ENCODE measurements around the gene MMP27.

Gene MMP27

DNA sequence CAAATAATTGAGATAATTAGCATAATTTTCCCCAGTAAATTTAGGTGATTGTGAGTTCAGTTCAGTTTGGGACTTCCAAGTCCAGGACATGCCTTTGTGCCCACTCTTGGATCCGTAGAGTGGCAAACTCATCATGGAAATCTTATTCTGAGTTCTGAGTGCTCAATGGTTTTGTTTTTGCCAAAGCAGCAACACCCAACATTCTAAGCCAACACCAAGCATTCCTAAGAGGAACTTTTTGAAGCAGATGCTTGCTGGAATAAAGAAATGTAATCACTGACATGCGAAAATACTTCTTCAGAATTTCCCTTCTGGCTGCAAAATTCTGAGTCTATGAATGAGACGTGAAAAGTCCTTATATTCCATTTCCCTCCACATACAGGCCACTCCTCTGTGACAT is 10.4 kb downstream of the MMP27 start:
- DNase-seq (ENCODE audit: low read depth), result no peak

DNA sequence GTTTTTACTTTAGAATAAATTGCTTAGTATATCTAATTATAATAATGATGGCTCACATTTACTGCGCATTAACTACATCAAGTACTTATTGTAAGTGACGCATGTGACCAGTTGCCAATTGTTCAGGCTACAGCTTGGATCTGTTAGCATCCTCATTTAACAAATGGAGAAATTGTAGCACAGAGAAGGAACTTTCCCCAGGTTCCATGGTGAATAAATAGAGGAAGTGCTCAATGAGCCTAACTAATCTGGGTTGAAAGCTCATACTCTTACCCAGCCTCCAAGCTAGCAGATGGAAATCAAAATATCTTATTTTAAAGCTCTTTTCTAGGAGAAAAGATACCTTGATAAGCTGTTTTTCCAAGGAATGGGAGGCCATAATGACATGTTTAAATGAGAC is 19.8 kb downstream of the MMP27 start:
- DNase-seq (ENCODE audit: low read depth), result no peak

DNA sequence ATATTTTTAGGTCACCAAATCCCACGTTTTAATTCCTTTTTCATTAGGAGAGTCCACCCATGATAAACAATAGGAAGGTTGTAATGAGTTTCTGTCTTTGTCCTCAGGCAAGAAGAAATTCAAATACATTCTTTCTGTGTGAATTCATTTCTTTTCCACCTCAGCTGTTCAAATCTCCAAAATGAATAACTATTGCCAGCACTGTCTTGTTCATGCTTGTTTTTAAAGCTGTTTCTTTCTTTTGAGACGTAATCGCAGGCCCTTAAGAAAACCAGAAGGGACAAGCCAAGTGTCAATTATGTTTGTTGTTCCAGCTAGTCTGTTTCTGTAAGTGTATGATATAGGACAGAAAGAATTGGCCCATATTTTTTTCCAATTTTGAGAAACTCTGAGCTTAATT is 20.2 kb downstream of the MMP27 start:
- DNase-seq (ENCODE audit: low read depth), result no peak

DNA sequence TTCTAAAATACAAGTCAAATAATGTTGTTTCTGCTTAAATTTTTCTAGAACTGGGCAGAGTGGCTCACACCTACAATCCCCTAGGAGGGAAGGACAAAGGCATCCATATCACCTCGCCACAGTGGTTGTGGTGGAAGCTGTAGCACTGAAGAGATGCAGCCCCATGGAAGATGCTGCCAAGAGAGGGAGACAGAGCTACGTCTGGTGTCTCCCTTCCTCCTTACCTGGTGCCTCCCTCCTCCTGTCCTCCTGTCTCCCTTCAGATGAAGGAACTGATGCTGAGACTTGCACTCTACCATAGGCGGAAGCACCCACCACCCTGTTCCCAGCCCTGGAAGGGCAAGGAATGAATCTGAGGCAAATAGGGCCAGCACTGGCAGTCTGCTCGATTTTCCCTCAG is 22.3 kb downstream of the MMP27 start:
- no peak for DNase-seq (ENCODE audit: low read depth)

DNA sequence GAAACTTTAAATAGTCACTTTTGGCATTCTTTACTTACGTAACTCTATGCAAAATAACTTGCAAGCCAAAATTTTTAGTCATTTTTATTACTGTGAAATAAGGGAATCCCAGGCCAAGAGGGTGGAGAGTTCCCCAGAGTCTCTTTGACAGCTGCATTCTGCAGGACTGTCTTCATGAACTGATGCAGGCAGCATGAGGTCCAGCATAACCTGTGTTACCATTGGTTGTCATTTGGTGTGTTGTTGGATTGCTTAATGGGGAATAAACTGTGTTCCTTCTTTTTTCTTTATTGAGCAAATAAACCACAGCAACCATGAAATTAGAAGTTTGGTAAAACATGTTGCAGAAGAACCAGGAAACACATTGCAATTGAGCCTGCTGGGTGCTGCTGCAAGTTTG is 24.6 kb downstream of the MMP27 start:
- peak; percentile 32 for DNase-seq (ENCODE audit: low read depth)

DNA sequence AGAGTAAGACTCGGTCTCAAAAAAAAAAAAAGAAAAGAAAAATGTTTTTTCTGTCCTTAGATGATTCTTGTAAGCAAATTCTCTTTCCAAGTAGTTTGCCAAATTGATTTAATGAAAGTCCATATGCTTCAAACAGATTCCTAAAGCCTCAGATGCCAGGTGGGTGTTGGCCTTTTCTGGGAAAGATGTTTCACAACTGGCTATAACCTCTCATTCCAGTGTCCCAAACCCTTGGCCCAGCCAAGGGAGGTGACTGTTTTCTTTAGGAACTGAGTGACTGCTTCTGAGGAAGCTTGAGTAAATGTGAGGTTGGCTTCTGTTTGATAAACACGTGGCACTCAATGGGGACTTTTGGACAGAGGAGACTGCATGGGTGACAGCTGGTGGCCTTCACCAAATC is 27.5 kb downstream of the MMP27 start:
- no peak for DNase-seq (ENCODE audit: low read depth)

DNA sequence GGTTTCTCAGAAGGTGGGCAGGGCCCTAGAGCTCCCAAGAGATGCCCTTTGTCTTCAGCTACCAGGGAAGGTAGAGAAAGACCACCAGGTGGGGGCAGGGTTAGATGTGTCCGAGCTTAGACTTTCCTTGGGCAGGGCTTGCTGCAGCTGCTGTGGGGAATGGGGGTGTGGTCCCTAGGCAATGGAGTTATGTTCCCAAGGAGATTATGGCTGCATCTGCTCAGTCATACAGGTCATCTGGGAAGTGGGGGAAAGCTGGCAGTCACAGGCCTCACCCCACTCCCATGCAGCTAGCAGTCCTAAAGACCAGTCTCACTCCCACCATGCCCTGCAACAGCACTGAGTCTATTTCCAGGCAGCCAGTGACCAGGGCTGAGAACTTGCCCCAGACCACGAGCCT is 29.5 kb downstream of the MMP27 start:
- DNase-seq (ENCODE audit: low read depth), result no peak

DNA sequence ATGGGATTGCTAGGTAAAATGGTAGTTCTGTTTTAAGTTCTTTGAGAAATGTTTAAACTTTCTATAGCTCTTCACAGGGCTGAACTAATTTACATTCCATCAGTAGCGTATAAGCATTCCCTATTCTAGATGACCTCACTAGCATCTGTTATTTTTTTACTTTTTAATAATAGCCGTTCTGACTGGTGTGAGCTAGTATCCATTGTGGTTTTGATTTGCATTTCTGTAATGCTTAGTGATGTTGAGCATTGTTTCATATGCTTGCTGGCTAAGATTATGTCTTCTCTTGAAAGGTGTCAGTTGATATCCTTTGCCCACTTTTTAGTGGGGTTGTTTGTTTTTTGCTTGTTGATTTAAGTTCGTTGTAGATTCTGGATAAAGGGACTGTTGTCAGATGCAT is 35.9 kb downstream of the MMP27 start:
- no peak for DNase-seq (ENCODE audit: low read depth)

DNA sequence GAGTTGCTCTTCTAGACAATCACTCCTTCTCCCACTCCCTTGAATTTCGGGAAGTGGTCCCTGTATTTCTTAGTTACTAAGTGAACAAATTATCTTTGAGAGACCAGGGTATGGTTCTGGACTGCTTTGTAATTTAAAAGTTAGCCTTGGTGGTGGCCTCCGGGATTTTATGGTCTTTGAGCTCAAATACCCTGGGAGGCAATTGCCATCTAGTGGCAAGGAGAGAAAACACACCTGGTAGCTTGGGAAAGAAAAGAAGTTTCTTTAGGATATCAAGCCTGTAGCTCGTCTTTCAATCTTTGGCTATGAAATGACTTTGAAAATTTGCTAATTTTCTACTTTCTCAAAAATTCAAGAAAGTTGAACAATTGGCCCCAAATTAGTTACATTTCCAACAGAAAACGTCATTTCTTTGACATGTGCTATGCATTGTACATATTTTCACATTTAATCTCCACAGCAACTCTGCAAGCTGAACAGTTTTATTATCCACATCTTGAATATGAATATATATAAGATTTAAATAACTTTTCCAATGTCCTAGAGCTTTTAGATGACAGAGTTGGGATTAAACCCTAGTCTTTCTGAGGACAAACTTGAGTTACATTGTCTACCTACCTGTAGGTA is 39.1 kb downstream of the MMP27 start:
- DNase-seq (ENCODE audit: low read depth), result peak; percentile 31

DNA sequence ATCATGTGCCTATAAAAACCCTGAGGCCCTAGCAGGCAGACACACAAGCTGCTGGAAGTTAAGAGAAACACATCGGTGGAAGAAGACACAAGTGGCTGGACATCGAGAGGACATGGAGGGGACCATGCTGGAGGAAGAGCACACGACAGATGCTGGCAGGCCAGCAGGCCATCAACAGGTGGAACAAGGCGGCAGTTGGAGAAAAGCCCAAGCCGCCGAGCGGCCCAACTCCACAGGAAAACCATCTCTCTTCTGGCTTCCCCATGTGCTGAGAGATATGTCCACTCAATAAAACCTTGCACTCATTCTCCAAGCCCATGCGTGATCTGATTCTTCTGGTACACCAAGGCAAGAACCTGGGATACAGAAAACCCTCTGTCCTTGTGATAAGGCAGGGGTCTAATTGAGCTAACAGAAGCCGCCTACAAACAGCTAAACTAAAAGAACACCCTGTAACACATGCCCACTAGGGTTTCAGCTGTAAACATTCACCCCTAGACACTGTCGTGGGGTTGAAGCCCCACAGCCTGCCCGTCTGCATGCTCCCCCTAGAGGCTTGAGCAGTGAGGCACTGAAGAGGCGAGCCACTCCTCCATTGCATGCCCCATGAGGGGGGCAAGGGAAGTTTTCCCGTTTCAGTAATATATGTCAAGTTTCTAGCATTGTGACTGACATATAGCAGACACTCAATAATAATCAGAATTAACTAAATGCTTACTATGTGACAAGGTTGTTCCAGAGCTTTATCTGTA is 41.4 kb downstream of the MMP27 start:
- no peak for DNase-seq (ENCODE audit: low read depth)

DNA sequence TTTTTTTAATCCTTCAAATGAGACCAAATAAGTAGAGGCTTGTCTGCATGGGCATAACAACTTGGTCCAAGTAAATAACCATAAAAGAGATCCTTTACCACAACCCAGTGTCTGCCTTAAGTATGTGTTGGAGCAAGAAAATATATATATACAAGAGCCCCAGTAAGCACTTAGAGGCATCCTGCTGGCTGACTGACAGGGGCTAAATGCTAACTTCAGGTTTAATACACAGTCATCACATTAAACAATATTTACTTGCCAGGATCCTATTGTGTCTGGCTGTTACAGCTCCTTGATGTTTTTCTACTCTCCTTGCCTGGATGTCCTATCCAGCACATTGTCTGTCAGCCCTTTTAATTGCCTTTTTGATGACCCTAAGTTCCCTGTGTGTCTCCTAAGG is 43.0 kb downstream of the MMP27 start:
- DNase-seq (ENCODE audit: low read depth), result no peak

DNA sequence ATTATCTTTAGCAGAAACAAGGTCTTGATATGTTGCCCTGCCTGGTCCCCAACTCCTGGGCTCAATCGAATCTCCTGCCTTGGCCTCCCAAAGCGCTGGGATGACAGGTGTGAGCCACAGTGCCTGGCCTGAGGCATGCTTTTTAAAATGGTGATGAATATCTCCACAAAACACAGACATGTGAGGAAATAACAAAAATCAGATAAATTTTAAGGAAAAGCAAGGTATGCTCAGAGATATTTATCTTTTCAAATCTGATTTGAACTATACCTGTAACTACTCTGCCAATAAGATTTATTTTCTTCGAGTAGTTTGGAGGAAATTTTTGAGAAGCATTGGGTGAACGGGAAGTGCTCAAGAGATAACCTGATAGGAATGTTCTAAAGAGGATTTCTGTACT is 44.5 kb downstream of the MMP27 start:
- DNase-seq (ENCODE audit: low read depth), result no peak

DNA sequence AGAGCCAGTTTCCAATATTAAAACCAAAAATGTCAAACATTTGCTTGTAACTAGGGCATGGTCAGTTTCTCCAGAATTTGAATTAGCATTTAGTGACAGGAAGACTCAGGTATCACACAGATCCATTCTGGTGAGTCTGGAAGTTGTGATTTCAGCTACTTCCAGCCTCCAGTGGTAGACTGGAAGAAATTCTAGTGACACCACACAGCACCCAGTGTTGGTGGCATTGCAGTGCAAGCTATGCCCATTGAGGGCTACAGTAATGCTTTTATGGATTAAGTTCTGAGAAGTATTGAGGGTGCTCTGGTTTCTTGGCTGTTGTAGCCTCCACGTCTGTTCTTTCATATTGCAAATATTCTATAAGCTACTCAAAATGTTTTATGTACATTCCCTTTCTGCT is 49.0 kb downstream of the MMP27 start:
- no peak for DNase-seq (ENCODE audit: low read depth)

DNA sequence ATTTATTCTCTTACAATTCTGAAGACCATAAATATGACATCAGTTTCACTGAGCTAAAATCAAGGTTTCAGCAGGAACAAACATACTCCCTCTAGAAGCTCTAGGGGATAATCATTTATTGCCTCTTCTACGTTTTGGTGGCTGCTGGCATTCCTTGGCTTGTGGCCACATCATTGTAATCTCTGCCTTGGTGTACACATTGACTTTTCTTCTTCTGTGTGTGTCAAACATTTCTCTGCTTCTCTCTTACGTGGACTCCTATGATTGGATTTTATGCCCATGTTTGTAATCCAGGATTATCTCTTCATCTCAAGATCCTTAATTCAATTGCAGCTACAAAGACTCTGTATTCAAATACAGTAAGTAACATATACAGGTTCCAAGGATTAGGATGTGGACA is 50.0 kb downstream of the MMP27 start:
- no peak for DNase-seq (ENCODE audit: low read depth)

DNA sequence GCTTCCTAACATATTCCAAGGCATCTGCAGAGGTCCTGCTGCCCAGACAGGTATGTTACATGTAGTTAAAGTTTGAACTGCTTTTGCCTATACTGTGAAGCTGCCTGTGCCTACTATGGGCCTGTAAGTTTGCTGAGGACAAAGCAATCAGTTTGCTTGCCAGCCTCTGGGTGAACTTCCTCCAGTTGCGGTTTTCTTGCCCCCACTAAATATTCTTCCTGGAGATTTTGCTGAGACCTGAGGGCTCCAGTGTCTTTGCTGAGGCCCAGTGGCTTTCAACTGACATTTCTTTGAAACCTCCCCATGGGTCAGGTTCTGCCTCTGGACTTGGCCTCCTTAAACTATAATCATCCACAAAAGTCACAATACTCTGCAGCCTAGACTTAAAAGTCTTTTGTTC is 50.8 kb downstream of the MMP27 start:
- no peak for DNase-seq (ENCODE audit: low read depth)

DNA sequence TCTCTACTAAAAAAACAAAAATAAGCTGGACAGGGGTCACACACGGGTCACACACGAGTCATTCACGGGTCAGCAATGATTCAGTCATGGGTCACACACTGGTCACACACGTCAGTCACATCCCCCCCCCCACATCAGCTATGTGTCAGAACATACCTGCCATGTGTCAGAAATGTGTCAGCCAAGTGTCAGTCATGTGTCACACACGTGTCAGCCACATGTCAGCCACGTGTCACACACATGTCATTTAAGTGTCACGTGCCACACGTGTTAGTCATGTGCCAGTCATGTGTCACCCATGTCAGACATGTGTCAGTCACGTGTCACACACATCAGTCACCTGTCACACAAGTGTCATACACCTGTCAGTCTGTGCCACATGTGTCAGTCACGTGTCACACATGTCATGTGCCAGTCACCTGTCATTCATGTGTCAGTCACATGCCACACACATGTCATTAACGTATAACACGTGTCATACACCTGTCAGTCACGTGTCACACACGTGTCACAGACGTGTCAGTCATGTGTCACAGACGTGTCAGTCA is 51.8 kb downstream of the MMP27 start:
- DNase-seq (ENCODE audit: low read depth), result no peak

DNA sequence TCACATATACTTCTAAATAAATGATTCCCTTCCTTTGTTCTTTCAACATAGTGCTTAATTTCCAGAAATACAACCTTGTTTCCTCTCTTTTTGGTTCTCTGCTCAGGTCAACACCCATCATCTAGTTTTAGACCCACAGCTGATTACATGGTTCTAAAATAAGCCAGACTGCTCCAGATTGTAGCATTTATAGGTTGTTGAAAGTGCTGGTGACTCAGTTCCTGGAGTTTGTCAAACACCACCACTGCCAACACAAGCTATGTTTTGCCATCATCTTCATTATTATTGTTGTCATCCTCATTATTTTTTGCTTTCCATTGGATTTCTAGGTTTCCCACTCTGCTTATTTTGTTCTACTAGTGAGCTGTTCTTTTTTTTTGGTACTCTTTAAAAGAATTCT is 58.1 kb downstream of the MMP27 start:
- no peak for DNase-seq (ENCODE audit: low read depth)

DNA sequence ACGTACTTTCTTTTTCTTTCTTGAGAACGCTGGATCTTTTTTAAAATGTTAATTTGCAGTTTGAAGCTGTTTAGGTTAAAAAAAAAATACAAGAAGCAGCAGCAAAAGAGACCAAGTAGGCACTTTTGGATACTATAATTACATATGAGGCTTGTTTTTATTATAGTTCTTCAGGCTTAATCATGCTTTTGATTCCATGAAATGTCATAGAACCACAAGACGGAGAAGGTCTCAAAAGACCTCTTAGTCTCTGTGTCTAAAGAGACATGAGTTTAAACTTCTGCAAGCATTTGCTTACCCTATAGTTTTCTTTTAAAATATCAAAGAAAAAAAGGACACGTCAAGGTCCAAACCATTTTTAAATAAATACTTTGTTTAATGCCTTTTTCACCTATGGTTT is 61.6 kb downstream of the MMP27 start:
- DNase-seq (ENCODE audit: low read depth), result no peak

Data from stromal cell of bone marrow (primary cell).